ENCODE data around the gene IRX6.

Gene IRX6

GRCh38 chr16:55324285-55325079 is 479 bp downstream of the IRX6 start:
- no peak for DNase-seq (ENCODE audit: low read depth)

GRCh38 chr16:55325080-55325447 is 1.1 kb downstream of the IRX6 start:
- no peak for DNase-seq (ENCODE audit: low read depth)

GRCh38 chr16:55325458-55326109 is 1.6 kb downstream of the IRX6 start:
- DNase-seq (ENCODE audit: low read depth), result no peak

- DNase-seq (ENCODE audit: low read depth), result no peak
Measured at GRCh38 chr16:55326261-55327092, 2.5 kb downstream of the IRX6 start.

GRCh38 chr16:55328611-55329569 is 4.9 kb downstream of the IRX6 start:
- no peak for DNase-seq (ENCODE audit: low read depth)

GRCh38 chr16:55329791-55330428 is 5.9 kb downstream of the IRX6 start:
- no peak for DNase-seq (ENCODE audit: low read depth)

GRCh38 chr16:55330781-55331647 is 7.0 kb downstream of the IRX6 start:
- DNase-seq (ENCODE audit: low read depth), result no peak

- DNase-seq (ENCODE audit: low read depth), result no peak
Measured at GRCh38 chr16:55331648-55332185, 7.7 kb downstream of the IRX6 start.

GRCh38 chr16:55333684-55334083 is 9.7 kb downstream of the IRX6 start:
- no peak for DNase-seq (ENCODE audit: low read depth)

- no peak for DNase-seq (ENCODE audit: low read depth)
Measured at GRCh38 chr16:55338646-55339045, 14.6 kb downstream of the IRX6 start.

- DNase-seq (ENCODE audit: low read depth), result no peak
Measured at GRCh38 chr16:55340445-55340844, 16.4 kb downstream of the IRX6 start.

- DNase-seq (ENCODE audit: low read depth), result no peak
Measured at GRCh38 chr16:55341681-55342080, 17.7 kb downstream of the IRX6 start.

GRCh38 chr16:55346475-55346874 is 22.5 kb downstream of the IRX6 start:
- DNase-seq (ENCODE audit: low read depth), result no peak

GRCh38 chr16:55349867-55350266 is 25.9 kb downstream of the IRX6 start:
- DNase-seq (ENCODE audit: low read depth), result no peak

GRCh38 chr16:55350984-55351383 is 27.0 kb downstream of the IRX6 start:
- no peak for DNase-seq (ENCODE audit: low read depth)

- no peak for DNase-seq (ENCODE audit: low read depth)
Measured at GRCh38 chr16:55351936-55352335, 27.9 kb downstream of the IRX6 start.

GRCh38 chr16:55357241-55357640 is 33.2 kb downstream of the IRX6 start:
- DNase-seq (ENCODE audit: low read depth), result no peak

- DNase-seq (ENCODE audit: low read depth), result no peak
Measured at GRCh38 chr16:55359946-55360345, 35.9 kb downstream of the IRX6 start.

GRCh38 chr16:55364811-55365210 is 40.8 kb downstream of the IRX6 start:
- DNase-seq (ENCODE audit: low read depth), result no peak

- no peak for DNase-seq (ENCODE audit: low read depth)
Measured at GRCh38 chr16:55367301-55367811, 43.4 kb downstream of the IRX6 start.
